Choroid plexus epithelial cell (primary cell): ENCODE data around the gene ABCB6.
A peak's percentile ranks its signal among the peaks of the same experiment; 100 is the strongest.

Source experiments
- DNase-seq: peaks from one replicate; pipeline ENCODE4 v3.0.0-alpha.2; 2010; ENCODE audit warnings: low read depth
- H3K4me3 ChIP-seq: 2 replicates; pipeline ENCODE4 v1.5.1; 2011; ENCODE audit warnings: low read depth, mild to moderate bottlenecking, control low read depth, low read length, moderate library complexity
- CTCF ChIP-seq: conservative IDR thresholded peaks from 2 replicates; pipeline ENCODE4 v1.5.1; 2011; ENCODE audit warnings: low read depth, mild to moderate bottlenecking, control low read depth, inconsistent platforms, low read length, moderate library complexity

ABCB6 gene

DNA sequence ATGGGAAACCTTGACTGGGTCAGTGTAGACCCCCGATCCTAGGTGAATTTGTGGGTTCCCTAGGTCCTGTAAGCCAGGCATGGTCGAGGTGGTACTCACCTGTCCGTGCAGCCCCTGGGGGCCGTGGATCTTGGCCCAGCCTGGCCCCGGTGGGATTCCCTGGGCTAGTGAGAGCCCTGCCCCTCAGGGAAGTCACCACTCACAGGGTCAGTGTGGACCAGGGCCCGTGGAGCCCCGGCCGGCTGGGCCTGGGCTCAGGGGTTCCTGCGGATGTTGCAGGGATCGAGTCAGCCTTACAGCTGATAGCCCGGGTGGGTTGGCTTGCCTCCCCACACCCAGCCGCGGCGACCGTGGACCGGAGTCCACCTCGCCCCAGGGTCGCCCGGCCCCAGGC, 10.2 kb upstream of the ABCB6 start:
- no peak for TF ChIP-seq CTCF
- peak overlapping the region; percentile 86 for H3K4me3 ChIP-seq
- DNase-seq: no peak

DNA sequence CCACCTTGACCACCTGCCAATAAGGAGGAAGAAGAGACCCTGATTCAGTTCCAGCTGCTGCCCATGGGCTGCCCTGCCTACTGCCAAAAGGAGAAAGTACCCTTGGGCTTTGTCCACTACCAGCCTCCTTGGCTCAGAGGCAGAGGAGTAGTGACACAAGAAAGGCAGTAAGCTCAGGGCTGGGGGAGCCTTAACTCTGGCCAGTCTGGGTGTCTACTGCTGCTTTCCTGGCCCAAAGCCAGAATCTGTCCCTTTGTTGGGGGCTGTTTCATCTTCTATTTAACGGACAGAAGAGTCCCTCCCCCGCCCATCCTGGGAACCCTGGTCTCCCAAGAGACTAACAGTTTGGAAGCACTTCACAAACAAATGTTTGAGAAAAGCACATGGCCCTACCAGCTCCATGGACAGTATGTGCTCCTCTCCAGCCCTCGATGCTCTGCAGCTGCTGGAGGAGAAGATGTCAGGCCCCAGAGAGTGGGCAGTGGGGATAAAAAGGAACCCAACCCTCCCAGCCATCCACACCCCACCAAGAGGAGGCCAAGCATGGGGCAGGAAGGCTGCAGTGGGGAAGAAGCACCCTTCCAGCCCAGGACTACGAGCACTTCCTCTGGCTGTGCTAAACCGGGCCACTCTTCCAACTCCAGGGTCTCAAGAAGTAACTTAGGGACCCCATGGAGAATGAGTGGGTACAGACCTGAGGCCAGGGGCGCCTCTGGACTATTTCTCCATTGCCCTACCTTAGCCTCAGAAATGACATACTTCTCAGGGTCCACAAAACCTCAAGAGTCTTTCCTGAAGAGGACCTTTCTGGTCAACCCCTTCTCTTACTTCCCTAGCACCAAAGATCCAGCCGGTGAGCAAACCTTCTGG, 9.5 kb upstream of the ABCB6 start:
- no peak for DNase-seq
- TF ChIP-seq CTCF: no peak
- H3K4me3 ChIP-seq: peak overlapping the region; percentile 86

- H3K4me3 ChIP-seq: no peak overlapping the region
- DNase-seq: no peak
- TF ChIP-seq CTCF: no peak
These were observed 6.6 kb upstream of the ABCB6 start for GRCh38 chr2:219225350-219225749.

DNA sequence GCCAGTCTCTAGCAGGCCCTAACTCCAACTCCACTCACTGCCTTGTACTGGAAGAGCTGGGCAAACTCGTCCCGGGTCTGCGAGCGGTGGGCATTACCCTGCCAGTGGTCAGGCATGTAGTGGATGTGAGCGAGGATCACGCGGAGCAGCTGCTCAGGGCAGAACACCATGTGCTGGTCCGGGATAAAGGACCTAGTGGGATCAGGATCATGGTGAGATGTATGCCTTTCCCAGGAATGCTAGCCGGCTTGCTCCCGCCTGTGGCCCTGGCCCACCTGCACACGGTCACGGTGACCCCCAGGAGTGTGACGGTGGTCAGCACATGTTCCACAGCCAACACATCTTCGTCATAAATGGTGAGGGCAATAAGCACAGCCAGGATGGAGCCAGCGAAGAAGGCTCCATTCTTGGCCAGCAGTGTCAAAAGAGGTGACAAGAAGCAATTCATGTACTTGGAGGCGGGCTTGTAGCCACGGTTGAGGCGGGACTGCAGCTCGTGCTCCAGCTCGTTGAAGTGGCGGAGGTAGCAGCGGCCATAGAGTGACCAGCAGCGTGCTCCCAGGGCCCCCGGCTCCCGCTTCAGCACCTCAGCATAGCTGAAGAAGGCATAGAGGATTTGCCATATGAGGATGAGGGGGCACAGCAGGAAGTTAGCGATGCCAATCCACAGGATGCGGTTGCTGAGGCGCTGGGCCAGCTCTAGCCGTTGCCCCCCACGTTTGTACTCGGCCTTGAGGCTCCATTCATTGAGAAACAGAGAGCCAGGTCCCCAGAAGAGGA, 5.3 kb upstream of the ABCB6 start:
- no peak overlapping the region for H3K4me3 ChIP-seq
- TF ChIP-seq CTCF: no peak
- no peak for DNase-seq

DNA sequence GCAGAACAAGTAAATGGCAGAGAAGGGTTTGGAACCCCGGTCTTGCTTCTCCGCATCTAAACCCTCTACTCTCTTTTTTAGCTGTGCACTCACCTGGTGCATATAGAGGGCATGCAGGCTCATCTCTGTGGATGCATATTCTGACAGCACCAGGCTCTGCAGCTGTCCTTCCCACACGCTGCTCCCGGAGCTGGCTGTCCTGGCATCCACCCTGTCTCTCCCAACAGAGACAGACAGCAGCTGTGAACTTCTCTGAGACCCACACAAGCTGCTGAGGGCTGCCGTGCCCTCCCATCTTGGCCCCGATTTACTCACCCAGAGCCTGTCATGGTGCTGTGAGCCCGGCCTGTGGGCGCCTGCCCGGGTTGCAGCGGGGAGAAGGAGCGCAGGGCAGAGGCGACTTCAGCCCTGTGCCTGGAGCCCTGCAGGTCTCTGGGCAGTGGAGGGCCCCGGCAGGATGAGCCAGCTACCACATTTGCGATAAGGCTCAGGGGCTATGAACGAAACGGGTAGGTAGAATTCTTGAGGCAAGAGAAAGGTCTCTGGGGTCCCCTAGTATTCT, 3.3 kb upstream of the ABCB6 start:
- TF ChIP-seq CTCF: no peak

GRCh38 chr2:219220652-219221402, 2.1 kb upstream of the ABCB6 start:
- H3K4me3 ChIP-seq: no peak overlapping the region
- DNase-seq: no peak
- no peak for TF ChIP-seq CTCF

More for the DNA sequence above, 3.3 kb upstream of the ABCB6 start:
- DNase-seq: no peak
- no peak overlapping the region for H3K4me3 ChIP-seq
